ENCODE results near the gene PSMD12.
A peak's percentile ranks its signal among the peaks of the same experiment; 100 is the strongest.
"Not testable (repeated sequence)": the region's sequence is repeated elsewhere in the genome, so short reads cannot be mapped to it uniquely, and the experiment has no call there.

The PSMD12 gene

GRCh38 chr17:67305446-67306235, 60.7 kb downstream of the PSMD12 start:
- DNase-seq (ENCODE audit: low spot score), result not testable (repeated sequence)

- no peak for DNase-seq (ENCODE audit: low spot score)
Measured at GRCh38 chr17:67297454-67297960, 68.9 kb downstream of the PSMD12 start.

GRCh38 chr17:67294451-67295199, 71.8 kb downstream of the PSMD12 start:
- no peak for DNase-seq (ENCODE audit: low spot score)

- peak; percentile 52 for DNase-seq (ENCODE audit: low spot score)
Measured at GRCh38 chr17:67293251-67294203, 72.8 kb downstream of the PSMD12 start.

GRCh38 chr17:67290711-67291291, 75.6 kb downstream of the PSMD12 start:
- no peak for DNase-seq (ENCODE audit: low spot score)

- no peak for DNase-seq (ENCODE audit: low spot score)
Measured at GRCh38 chr17:67290244-67290643, 76.1 kb downstream of the PSMD12 start.

GRCh38 chr17:67289181-67289876, 77.0 kb downstream of the PSMD12 start:
- no peak for DNase-seq (ENCODE audit: low spot score)
